AG08395 (cell line): ENCODE measurements around the gene PCMT1.
A peak's percentile ranks its signal among the peaks of the same experiment; 100 is the strongest.
"Not testable (repeated sequence)": the region's sequence is repeated elsewhere in the genome, so short reads cannot be mapped to it uniquely, and the experiment has no call there.

Experiments used
- DNase-seq: peaks from one replicate; pipeline ENCODE4 v3.0.0; 2012; ENCODE audit warnings: mixed read lengths, low spot score

Gene PCMT1

GRCh38 chr6:149750136-149750609 lies 632 bp downstream of the PCMT1 start:
- peak; percentile 60 for DNase-seq

GRCh38 chr6:149751239-149751638 lies 1.7 kb downstream of the PCMT1 start:
- DNase-seq, result no peak

GRCh38 chr6:149751920-149752319 lies 2.4 kb downstream of the PCMT1 start:
- not testable (repeated sequence) for DNase-seq

GRCh38 chr6:149752600-149753373 lies 3.2 kb downstream of the PCMT1 start:
- DNase-seq, result no peak

GRCh38 chr6:149753374-149753637 lies 3.8 kb downstream of the PCMT1 start:
- not testable (repeated sequence) for DNase-seq

- no peak for DNase-seq
Measured at GRCh38 chr6:149754548-149754947, 5.0 kb downstream of the PCMT1 start.

- no peak for DNase-seq
Measured at GRCh38 chr6:149755300-149756260, 6.0 kb downstream of the PCMT1 start.

GRCh38 chr6:149756261-149756636 lies 6.7 kb downstream of the PCMT1 start:
- no peak for DNase-seq

GRCh38 chr6:149761438-149761837 lies 11.9 kb downstream of the PCMT1 start:
- DNase-seq, result no peak

- DNase-seq, result peak; percentile 12
Measured at GRCh38 chr6:149763866-149764265, 14.3 kb downstream of the PCMT1 start.

GRCh38 chr6:149766156-149766769 lies 16.7 kb downstream of the PCMT1 start:
- DNase-seq, result no peak

- no peak for DNase-seq
Measured at GRCh38 chr6:149769676-149770075, 20.1 kb downstream of the PCMT1 start.

- DNase-seq, result no peak
Measured at GRCh38 chr6:149771185-149771584, 21.6 kb downstream of the PCMT1 start.

GRCh38 chr6:149771925-149772324 lies 22.4 kb downstream of the PCMT1 start:
- no peak for DNase-seq

- DNase-seq, result no peak
Measured at GRCh38 chr6:149777624-149778023, 28.1 kb downstream of the PCMT1 start.

- DNase-seq, result no peak
Measured at GRCh38 chr6:149779644-149779963, 30.1 kb downstream of the PCMT1 start.

- DNase-seq, result no peak
Measured at GRCh38 chr6:149781715-149782114, 32.2 kb downstream of the PCMT1 start.

- no peak for DNase-seq
Measured at GRCh38 chr6:149782337-149782736, 32.8 kb downstream of the PCMT1 start.

GRCh38 chr6:149783551-149783950 lies 34.0 kb downstream of the PCMT1 start:
- no peak for DNase-seq

- DNase-seq, result no peak
Measured at GRCh38 chr6:149806127-149806526, 56.6 kb downstream of the PCMT1 start.

GRCh38 chr6:149809798-149810197 lies 60.3 kb downstream of the PCMT1 start:
- DNase-seq, result no peak

GRCh38 chr6:149813351-149813750 lies 63.8 kb downstream of the PCMT1 start:
- DNase-seq, result no peak

GRCh38 chr6:149815788-149816187 lies 66.2 kb downstream of the PCMT1 start:
- DNase-seq, result no peak
